ENCODE measurements around the gene PCDH9. TPM values are rescaled to one million over a fixed set of nuclear protein-coding genes. Genes with fewer than 3 reads are reported as not detected.

PCDH9 gene
- total RNA-seq, 1 donor from 2014 or later = 6.8 TPM

GRCh38 chr13:66414066-66414800 lies 815.9 kb downstream of the PCDH9 start:
- Histone ChIP-seq H3K4me1 (ENCODE audit: control insufficient read depth in 3 of 3, insufficient read depth in 3 of 3, low read length in 3 of 3) (no peaks in the 10 kb centered on the region), H3K36me3 (ENCODE audit: control insufficient read depth in 3 of 3, insufficient read depth in 3 of 3, low read length in 3 of 3) (no peaks in the 10 kb centered on the region), H3K27ac (ENCODE audit: low read depth, low read length) (no peak overlapping the region), H3K27me3 (ENCODE audit: control insufficient read depth in 3 of 3, insufficient read depth in 3 of 3, low read length in 3 of 3) (no peaks in the 10 kb centered on the region), H3K9ac (ENCODE audit: low read depth in 1 of 3, low read length in 3 of 3) (no peak overlapping the region), H3K9me3 (ENCODE audit: control insufficient read depth in 3 of 3, low read length in 3 of 3) (no peaks in the 10 kb centered on the region), H3K4me3 (ENCODE audit: low read length in 3 of 3) (no peak overlapping the region)

GRCh38 chr13:66410314-66410713 lies 819.8 kb downstream of the PCDH9 start:
- Histone ChIP-seq H3K4me1 (ENCODE audit: control insufficient read depth in 3 of 3, insufficient read depth in 3 of 3, low read length in 3 of 3) (peaks cover 0 to 6% (median 2%) of the 10 kb centered on the region in 3 donors), H3K9ac (ENCODE audit: low read depth in 1 of 3, low read length in 3 of 3) (no peak overlapping the region), H3K36me3 (ENCODE audit: control insufficient read depth in 3 of 3, insufficient read depth in 3 of 3, low read length in 3 of 3) (no peaks in the 10 kb centered on the region), H3K27ac (ENCODE audit: low read depth, low read length) (no peak overlapping the region), H3K9me3 (ENCODE audit: control insufficient read depth in 3 of 3, low read length in 3 of 3) (no peaks in the 10 kb centered on the region), H3K4me3 (ENCODE audit: low read length in 3 of 3) (no peak overlapping the region), H3K27me3 (ENCODE audit: control insufficient read depth in 3 of 3, insufficient read depth in 3 of 3, low read length in 3 of 3) (no peaks in the 10 kb centered on the region)

GRCh38 chr13:66409542-66409941 lies 820.6 kb downstream of the PCDH9 start:
- no peak overlapping the region for H3K27ac ChIP-seq (ENCODE audit: low read depth, low read length)
- H3K9me3 ChIP-seq (ENCODE audit: control insufficient read depth in 3 of 3, low read length in 3 of 3) = no peaks in the 10 kb centered on the region
- H3K4me1 ChIP-seq (ENCODE audit: control insufficient read depth in 3 of 3, insufficient read depth in 3 of 3, low read length in 3 of 3) = peaks cover 0 to 6% (median 2%) of the 10 kb centered on the region in 3 donors
- H3K27me3 ChIP-seq (ENCODE audit: control insufficient read depth in 3 of 3, insufficient read depth in 3 of 3, low read length in 3 of 3) = no peaks in the 10 kb centered on the region
- H3K9ac ChIP-seq (ENCODE audit: low read depth in 1 of 3, low read length in 3 of 3) = no peak overlapping the region
- no peaks in the 10 kb centered on the region for H3K36me3 ChIP-seq (ENCODE audit: control insufficient read depth in 3 of 3, insufficient read depth in 3 of 3, low read length in 3 of 3)
- no peak overlapping the region for H3K4me3 ChIP-seq (ENCODE audit: low read length in 3 of 3)

- Histone ChIP-seq H3K4me3 (ENCODE audit: low read length in 3 of 3) (no peak overlapping the region), H3K36me3 (ENCODE audit: control insufficient read depth in 3 of 3, insufficient read depth in 3 of 3, low read length in 3 of 3) (no peaks in the 10 kb centered on the region), H3K4me1 (ENCODE audit: control insufficient read depth in 3 of 3, insufficient read depth in 3 of 3, low read length in 3 of 3) (peaks cover 0 to 6% (median 2%) of the 10 kb centered on the region in 3 donors), H3K9ac (ENCODE audit: low read depth in 1 of 3, low read length in 3 of 3) (no peak overlapping the region), H3K9me3 (ENCODE audit: control insufficient read depth in 3 of 3, low read length in 3 of 3) (no peaks in the 10 kb centered on the region), H3K27ac (ENCODE audit: low read depth, low read length) (no peak overlapping the region), H3K27me3 (ENCODE audit: control insufficient read depth in 3 of 3, insufficient read depth in 3 of 3, low read length in 3 of 3) (no peaks in the 10 kb centered on the region)
These were observed 823.0 kb downstream of the PCDH9 start for GRCh38 chr13:66407128-66407527.

- Histone ChIP-seq H3K36me3 (ENCODE audit: control insufficient read depth in 3 of 3, insufficient read depth in 3 of 3, low read length in 3 of 3) (no peaks in the 10 kb centered on the region), H3K9ac (ENCODE audit: low read depth in 1 of 3, low read length in 3 of 3) (no peak overlapping the region), H3K27me3 (ENCODE audit: control insufficient read depth in 3 of 3, insufficient read depth in 3 of 3, low read length in 3 of 3) (no peaks in the 10 kb centered on the region), H3K4me1 (ENCODE audit: control insufficient read depth in 3 of 3, insufficient read depth in 3 of 3, low read length in 3 of 3) (peaks cover 0 to 6% (median 2%) of the 10 kb centered on the region in 3 donors), H3K27ac (ENCODE audit: low read depth, low read length) (no peak overlapping the region), H3K9me3 (ENCODE audit: control insufficient read depth in 3 of 3, low read length in 3 of 3) (no peaks in the 10 kb centered on the region), H3K4me3 (ENCODE audit: low read length in 3 of 3) (no peak overlapping the region)
These were observed 824.0 kb downstream of the PCDH9 start for GRCh38 chr13:66405908-66406802.

- Histone ChIP-seq H3K36me3 (ENCODE audit: control insufficient read depth in 3 of 3, insufficient read depth in 3 of 3, low read length in 3 of 3) (no peaks in the 10 kb centered on the region), H3K9me3 (ENCODE audit: control insufficient read depth in 3 of 3, low read length in 3 of 3) (no peaks in the 10 kb centered on the region), H3K4me1 (ENCODE audit: control insufficient read depth in 3 of 3, insufficient read depth in 3 of 3, low read length in 3 of 3) (peaks cover 0 to 6% (median 2%) of the 10 kb centered on the region in 3 donors), H3K27ac (ENCODE audit: low read depth, low read length) (no peak overlapping the region), H3K4me3 (ENCODE audit: low read length in 3 of 3) (no peak overlapping the region), H3K9ac (ENCODE audit: low read depth in 1 of 3, low read length in 3 of 3) (no peak overlapping the region), H3K27me3 (ENCODE audit: control insufficient read depth in 3 of 3, insufficient read depth in 3 of 3, low read length in 3 of 3) (no peaks in the 10 kb centered on the region)
These were observed 827.6 kb downstream of the PCDH9 start for GRCh38 chr13:66402546-66402945.

- Histone ChIP-seq H3K9me3 (ENCODE audit: control insufficient read depth in 3 of 3, low read length in 3 of 3) (no peaks in the 10 kb centered on the region), H3K9ac (ENCODE audit: low read depth in 1 of 3, low read length in 3 of 3) (no peak overlapping the region), H3K27ac (ENCODE audit: low read depth, low read length) (no peak overlapping the region), H3K4me3 (ENCODE audit: low read length in 3 of 3) (no peak overlapping the region), H3K36me3 (ENCODE audit: control insufficient read depth in 3 of 3, insufficient read depth in 3 of 3, low read length in 3 of 3) (no peaks in the 10 kb centered on the region), H3K27me3 (ENCODE audit: control insufficient read depth in 3 of 3, insufficient read depth in 3 of 3, low read length in 3 of 3) (no peaks in the 10 kb centered on the region), H3K4me1 (ENCODE audit: control insufficient read depth in 3 of 3, insufficient read depth in 3 of 3, low read length in 3 of 3) (peaks cover 0 to 6% (median 2%) of the 10 kb centered on the region in 3 donors)
These were observed 828.1 kb downstream of the PCDH9 start for GRCh38 chr13:66402066-66402465.

- no peaks in the 10 kb centered on the region for H3K9me3 ChIP-seq (ENCODE audit: control insufficient read depth in 3 of 3, low read length in 3 of 3)
- no peaks in the 10 kb centered on the region for H3K4me1 ChIP-seq (ENCODE audit: control insufficient read depth in 3 of 3, insufficient read depth in 3 of 3, low read length in 3 of 3)
- no peaks in the 10 kb centered on the region for H3K36me3 ChIP-seq (ENCODE audit: control insufficient read depth in 3 of 3, insufficient read depth in 3 of 3, low read length in 3 of 3)
- H3K27ac ChIP-seq (ENCODE audit: low read depth, low read length) = no peak overlapping the region
- H3K27me3 ChIP-seq (ENCODE audit: control insufficient read depth in 3 of 3, insufficient read depth in 3 of 3, low read length in 3 of 3) = no peaks in the 10 kb centered on the region
- no peak overlapping the region for H3K4me3 ChIP-seq (ENCODE audit: low read length in 3 of 3)
- no peak overlapping the region for H3K9ac ChIP-seq (ENCODE audit: low read depth in 1 of 3, low read length in 3 of 3)
These were observed 829.8 kb downstream of the PCDH9 start for GRCh38 chr13:66400292-66400691.

GRCh38 chr13:66399873-66400272 lies 830.3 kb downstream of the PCDH9 start:
- no peaks in the 10 kb centered on the region for H3K9me3 ChIP-seq (ENCODE audit: control insufficient read depth in 3 of 3, low read length in 3 of 3)
- no peaks in the 10 kb centered on the region for H3K4me1 ChIP-seq (ENCODE audit: control insufficient read depth in 3 of 3, insufficient read depth in 3 of 3, low read length in 3 of 3)
- H3K36me3 ChIP-seq (ENCODE audit: control insufficient read depth in 3 of 3, insufficient read depth in 3 of 3, low read length in 3 of 3) = no peaks in the 10 kb centered on the region
- no peak overlapping the region for H3K9ac ChIP-seq (ENCODE audit: low read depth in 1 of 3, low read length in 3 of 3)
- H3K27me3 ChIP-seq (ENCODE audit: control insufficient read depth in 3 of 3, insufficient read depth in 3 of 3, low read length in 3 of 3) = no peaks in the 10 kb centered on the region
- H3K4me3 ChIP-seq (ENCODE audit: low read length in 3 of 3) = no peak overlapping the region
- no peak overlapping the region for H3K27ac ChIP-seq (ENCODE audit: low read depth, low read length)

- Histone ChIP-seq H3K4me1 (ENCODE audit: control insufficient read depth in 3 of 3, insufficient read depth in 3 of 3, low read length in 3 of 3) (no peaks in the 10 kb centered on the region), H3K4me3 (ENCODE audit: low read length in 3 of 3) (no peak overlapping the region), H3K9me3 (ENCODE audit: control insufficient read depth in 3 of 3, low read length in 3 of 3) (no peaks in the 10 kb centered on the region), H3K9ac (ENCODE audit: low read depth in 1 of 3, low read length in 3 of 3) (no peak overlapping the region), H3K27me3 (ENCODE audit: control insufficient read depth in 3 of 3, insufficient read depth in 3 of 3, low read length in 3 of 3) (no peaks in the 10 kb centered on the region), H3K27ac (ENCODE audit: low read depth, low read length) (no peak overlapping the region), H3K36me3 (ENCODE audit: control insufficient read depth in 3 of 3, insufficient read depth in 3 of 3, low read length in 3 of 3) (no peaks in the 10 kb centered on the region)
These were observed 833.0 kb downstream of the PCDH9 start for GRCh38 chr13:66397133-66397532.
